GM21528 (cell line): ENCODE data around the gene ANTKMT.
"Not testable (repeated sequence)": the region's sequence is repeated elsewhere in the genome, so short reads cannot be mapped to it uniquely, and the experiment has no call there.

ENCODE experiments used
- ATAC-seq: cut with Tn5 transposase; IDR thresholded peaks from one replicate; pipeline ENCODE4 v1.9.1; 2021; ENCODE audit warnings: mild to moderate bottlenecking, moderate library complexity; ENCODE audit not compliant: unreplicated experiment, low FRiP score

ANTKMT gene

DNA sequence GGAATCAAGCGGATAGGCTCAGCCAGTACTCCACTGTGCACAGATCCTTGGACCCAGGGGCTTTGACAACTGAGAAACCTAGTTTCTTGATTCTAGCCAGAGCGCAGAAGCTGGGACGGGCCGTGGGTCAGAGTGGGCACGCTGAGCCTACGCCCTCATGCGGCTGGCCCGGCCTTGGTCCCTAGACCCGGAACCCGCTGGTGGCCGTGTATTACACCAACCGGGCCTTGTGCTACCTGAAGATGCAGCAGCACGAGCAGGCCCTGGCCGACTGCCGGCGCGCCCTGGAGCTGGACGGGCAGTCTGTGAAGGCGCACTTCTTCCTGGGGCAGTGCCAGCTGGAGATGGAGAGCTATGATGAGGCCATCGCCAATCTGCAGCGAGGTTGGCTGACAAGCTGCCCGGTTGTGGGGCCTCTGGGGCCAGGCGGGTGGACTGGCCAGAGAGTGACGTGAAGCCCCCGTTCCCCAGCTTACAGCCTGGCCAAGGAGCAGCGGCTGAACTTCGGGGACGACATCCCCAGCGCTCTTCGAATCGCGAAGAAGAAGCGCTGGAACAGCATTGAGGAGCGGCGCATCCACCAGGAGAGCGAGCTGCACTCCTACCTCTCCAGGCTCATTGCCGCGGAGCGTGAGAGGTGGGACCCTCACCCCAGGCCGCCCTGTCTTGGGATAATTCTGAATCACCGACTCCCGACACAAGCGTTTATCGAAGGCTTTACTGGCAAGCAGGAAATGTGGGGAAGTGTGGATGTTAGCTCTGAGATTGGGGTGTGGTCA lies 39.8 kb upstream of the ANTKMT start:
- no peak for ATAC-seq

DNA sequence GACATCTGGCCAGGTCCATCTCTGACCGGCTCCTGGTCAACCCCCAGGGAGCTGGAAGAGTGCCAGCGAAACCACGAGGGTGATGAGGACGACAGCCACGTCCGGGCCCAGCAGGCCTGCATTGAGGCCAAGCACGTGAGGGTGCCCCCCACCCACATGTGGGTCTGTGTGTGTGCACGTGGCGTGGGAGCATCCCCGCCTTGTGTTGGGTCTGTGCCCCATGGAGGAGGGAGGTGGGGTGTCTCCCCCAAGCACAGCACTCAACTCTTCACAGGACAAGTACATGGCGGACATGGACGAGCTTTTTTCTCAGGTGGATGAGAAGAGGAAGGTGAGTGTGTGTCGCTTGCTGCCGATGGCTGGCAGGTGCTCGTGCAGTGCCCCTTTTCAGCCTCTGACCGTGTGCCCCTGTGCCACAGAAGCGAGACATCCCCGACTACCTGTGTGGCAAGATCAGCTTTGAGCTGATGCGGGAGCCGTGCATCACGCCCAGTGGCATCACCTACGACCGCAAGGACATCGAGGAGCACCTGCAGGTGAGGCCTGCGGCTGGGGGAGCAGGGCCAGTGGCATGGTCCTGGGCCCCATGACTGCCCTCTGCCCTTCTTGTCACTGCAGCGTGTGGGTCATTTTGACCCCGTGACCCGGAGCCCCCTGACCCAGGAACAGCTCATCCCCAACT lies 39.1 kb upstream of the ANTKMT start:
- no peak for ATAC-seq

DNA sequence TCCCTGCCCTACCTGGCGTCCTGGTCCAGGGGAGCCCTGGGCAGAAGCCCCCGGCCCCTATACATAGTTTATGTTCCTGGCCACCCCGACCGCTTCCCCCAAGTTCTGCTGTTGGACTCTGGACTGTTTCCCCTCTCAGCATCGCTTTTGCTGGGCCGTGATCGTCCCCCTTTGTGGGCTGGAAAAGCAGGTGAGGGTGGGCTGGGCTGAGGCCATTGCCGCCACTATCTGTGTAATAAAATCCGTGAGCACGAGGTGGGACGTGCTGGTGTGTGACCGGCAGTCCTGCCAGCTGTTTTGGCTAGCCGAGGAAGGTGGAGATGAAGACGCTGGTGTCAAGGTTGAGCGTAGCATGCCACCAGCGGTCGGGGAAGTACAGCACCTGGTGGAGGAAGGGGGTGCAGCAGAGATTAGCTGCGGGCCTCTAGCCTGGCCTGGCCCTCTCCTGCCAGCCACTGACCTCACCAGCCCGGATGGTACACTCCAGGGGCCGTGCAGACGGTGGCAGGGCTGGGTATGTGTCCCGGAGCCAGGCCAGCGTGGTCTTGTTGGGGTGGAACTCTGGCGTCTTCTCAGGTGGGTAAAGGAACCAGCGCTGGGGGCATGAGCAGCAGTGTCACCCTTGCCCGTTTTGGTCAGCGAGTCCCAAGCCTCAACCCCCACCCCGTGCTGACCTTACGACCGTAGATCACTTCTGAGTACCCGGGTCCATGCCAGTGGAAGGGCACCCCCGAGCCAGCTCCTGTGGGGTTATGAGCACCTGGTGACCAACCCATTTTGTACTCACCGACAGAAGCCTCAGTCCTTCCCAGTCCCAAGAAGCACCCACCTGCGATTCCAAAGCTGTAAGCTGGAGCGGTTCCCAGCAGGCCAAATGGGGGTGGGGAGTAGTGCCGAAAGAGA lies 38.2 kb upstream of the ANTKMT start:
- no peak for ATAC-seq

DNA sequence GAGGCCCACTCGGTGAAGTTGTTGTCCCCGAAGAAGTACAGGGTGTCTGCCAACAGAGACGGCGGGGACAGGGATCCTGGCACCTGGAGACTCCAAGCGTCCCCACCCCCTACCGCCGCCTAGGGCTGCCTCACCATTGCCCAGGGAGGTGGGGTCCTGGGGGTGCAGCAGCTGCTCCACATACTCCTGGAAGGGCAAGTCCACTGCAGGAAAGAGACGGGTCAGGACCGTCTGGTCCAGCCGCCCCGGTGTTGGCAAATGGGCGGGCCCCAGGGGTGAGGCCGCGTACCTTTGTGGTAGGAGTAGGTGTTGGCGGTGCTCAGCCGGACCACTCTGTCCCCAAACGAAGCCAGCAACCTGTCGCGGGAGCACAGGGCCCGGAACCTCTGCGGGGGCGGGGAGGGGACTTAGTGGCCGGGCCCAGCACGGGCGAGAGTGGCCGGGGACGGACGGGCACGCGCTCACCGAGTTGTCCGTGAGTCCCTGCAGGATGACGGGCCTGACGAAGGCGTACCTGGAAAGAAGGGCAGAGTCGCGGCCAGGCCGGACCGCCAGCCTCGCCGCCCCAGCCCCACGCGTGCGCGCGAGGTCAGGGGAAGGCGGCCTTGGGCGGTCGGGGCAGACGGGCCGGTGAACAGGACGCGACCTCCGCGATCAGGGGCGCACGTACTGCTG lies 37.4 kb upstream of the ANTKMT start:
- ATAC-seq = peak; percentile 2

DNA sequence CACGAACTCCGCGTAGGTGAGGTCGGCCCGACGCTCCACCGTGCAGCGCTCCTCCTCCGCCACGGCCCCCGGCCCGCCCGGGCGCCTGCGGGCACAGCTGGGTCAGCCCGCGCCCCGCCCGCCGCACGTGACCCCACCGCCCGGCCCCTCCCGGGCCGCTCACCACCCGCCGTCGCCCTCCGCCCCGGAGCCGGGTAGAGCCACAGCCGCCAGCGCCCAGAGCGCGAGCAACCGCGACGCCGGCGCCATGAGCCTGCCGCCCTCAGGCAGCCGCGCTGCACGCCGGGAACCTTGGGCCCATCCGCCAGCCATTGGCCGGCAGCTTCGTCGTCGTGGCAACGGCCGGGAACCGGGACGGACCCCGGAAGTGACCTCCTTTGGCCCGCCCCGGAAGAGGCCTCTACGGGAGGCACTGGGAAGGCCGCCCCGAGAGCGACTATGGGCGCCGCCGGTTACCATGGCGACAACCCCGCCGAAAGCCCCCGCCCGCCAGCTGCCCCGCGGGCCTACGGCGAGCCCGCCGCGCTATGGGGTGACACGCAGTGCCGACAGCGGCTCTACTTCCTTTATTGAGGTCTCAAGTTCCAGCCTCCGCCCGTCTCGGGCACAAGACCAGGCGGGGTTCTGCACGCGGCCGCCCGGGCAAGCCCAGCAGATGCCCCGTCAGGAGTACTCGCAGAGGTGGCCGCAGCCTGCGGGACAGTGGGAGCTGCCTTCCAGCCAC lies 36.7 kb upstream of the ANTKMT start, which contains the start of gene JMJD8:
Gene JMJD8, minus strand, starts transcription at position 264 of the 724 bp plus-strand sequence. Its CDS starts 15 bp downstream, at position 249.
- peak; percentile 50 for ATAC-seq

DNA sequence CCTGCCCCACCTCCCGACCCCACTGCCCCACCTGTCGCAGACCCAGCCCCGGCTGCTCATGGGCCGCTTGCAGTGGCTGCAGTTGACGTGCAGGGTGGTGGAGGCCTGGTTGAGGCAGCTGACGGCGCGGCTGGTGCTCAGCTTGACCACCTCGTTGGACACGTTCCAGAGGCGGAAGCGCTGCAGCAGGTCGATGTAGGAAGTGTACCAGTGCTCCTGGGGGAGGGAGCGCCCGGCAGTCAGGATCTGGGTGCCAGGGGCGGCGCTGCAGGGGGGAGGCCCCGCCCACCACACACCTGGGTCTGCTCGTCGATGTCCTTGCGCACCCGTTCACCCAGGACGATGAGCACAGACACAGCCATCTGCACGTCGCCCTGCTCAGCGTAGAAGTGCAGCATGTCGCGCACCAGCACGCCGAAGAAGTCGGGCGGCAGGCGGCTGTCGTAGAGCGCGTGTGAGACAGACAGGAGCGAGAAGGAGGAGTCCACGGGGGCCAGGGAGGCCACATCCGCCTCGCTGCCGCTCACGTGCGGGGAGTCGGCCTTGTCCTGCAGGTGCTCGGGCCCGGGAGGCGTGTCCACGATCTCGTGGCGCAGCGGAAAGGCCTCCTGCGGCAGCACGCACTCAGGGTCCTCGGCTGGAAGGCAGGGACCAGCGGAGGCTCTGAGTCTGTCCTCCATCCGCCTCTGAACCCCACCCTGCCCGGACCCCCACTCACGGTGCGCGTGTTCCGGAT lies 35.8 kb upstream of the ANTKMT start:
- ATAC-seq = no peak

DNA sequence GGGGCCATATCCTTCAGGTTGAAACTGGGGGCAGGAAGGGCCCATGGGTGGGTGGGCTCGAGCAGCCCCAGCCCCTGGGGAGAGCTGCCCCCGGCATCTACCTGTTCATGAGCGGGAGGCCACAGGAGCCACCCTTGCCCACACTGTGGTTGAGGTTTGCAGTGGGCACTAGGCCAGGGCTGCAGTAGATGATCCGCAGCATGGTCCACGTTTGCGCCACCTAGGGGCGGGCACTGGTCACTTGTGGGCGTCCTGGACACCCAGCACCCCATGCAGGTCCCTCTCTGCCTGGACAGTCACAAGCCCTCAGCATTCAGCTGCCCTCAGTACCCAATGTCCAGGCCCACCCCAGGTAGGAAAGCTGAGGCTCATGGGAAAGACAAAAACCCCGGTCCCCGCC lies 35.0 kb upstream of the ANTKMT start:
- no peak for ATAC-seq

DNA sequence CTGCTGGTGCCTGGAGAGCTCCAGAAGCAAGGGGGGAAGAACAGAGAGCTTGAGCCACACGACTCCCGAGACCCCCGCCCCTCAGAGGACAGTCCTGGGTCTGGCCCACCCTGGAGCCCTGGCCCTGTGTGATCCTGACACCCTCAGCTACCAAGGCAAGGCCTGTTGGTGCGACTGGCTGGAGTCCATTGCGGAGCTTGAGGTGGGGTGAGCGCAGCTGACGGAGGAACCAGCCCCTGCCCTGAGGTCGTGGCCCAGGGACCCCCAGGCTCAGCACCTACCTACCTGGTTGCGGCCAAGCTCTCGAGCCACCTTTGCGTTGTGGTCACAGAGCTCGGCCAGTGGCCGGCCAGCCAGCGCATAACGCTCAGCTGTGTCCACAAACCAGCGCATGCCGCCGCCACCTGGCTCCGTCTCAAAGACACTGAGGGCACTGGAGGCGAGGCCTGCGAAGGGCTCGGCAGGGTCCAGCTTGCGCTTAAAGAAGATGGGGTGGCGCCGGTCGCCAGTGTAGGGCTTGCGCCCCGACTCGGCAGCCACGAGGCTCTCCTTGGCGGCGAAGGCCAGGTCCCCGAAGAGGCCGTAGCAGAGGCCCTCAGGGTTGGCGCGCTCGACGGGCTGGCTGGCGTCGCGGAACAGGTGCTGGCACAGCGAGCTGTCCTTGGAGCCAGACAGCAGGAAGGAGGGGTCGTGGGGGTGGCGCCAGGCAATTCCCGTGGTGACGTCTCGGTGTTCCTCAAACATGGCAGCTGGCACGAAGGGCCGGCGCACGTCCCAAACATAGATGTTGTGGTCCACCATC lies 34.3 kb upstream of the ANTKMT start:
- no peak for ATAC-seq

DNA sequence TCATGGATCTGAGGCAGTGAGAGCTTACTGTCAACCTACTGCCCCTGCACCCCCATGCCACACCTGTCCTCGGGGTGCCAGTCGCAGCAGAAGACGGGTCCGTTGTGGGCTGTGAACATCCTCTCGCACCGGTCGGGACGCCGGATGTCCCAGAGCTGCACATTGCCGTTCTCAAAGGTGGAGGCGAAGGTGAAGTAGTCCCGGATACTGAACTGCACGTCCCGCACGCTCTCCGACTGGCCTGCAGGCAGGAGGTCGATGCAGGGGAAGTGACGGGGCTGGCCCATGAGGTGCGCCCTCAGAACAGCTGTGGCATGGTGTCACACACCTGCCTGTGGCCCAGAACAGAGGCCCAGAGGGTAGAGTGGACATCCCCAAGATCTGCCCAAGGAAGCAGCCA lies 33.4 kb upstream of the ANTKMT start:
- no peak for ATAC-seq

DNA sequence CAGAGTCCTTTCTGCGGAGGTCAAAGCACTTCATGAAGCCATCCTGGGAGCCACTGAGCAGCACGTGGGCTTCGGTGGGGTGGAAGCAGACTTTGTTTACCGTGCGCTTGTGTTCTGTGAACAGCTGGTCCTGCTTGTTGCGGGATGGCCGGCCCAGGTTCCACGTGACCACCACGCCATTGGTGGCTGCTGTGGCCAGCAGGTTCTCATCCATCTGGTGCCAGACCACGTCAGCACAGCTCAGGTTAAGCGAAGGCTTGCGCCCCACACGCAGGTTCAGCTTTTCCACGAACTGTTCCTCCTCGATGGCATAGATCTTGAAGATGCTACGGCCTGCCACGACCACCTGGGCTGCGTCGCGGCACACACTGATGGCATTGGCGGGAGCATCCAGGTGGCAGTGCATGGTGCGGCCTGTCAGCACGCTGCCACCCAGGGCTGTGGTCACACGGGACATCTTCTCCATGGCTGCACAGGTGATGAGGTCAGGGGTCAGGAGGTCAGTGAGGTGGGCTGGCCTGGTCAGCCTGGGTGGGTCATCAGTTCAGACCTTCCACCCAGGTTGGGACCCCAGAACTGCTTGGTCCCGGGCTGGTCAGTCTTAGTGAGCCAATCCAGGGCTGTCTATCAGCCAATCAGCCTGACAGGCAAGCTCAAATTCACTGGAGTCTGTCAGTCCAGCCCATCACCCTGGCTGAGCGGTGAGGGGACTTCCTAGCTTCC lies 31.6 kb upstream of the ANTKMT start:
- ATAC-seq = no peak

DNA sequence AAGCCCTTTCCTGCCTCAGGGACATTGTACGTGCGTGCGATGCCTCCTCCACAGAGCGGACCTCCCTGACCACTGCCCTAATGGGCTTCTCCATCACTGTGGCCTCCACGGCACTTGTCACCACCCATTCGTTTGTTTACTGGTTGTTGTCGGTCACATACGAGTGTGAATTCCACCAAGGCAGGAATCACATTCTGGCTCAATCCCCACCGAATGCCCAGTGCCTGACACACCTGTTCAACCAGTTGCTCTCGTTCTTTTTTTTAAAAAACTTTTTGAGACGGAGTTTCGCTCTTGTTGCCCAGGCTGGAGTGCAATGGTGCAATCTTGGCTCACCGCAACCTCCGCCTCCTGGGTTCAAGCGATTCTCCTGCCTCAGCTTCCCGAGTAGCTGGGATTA lies 29.7 kb upstream of the ANTKMT start:
- not testable (repeated sequence) for ATAC-seq

DNA sequence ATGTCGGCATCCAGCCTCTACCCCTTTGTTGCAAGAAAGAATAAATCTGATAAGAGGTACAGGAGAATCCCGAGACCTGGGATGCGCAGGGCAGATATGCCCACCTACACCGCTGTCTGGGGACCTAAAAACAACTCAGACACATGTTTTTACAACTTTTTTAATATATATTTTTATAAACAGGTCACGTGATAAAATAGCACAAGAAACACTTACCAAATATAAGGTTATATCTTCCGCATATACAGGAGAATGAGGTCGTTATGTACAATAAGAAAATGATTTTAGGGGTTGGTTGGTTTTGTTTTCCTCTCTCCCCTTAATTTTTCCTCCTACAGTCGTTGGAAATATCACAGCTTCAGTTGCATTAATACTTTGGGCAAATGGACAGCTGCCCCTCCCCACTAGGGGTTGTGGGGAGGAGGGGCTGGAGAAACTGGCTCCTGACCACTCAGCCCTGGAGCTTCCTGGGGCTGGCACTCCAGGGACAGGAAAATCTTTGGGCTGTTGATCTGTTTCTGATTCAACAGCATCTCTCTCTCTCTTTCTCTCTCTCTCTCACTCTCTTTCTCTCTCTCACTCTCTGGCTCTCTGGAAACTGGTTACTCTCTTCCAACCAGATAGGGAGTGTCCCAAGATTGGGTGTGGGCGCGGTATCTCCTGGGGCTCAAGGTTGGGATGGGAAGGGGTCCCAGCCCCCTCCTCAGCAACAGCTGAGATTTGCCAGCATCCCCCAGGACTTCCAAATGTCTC lies 28.4 kb upstream of the ANTKMT start:
- ATAC-seq = no peak

DNA sequence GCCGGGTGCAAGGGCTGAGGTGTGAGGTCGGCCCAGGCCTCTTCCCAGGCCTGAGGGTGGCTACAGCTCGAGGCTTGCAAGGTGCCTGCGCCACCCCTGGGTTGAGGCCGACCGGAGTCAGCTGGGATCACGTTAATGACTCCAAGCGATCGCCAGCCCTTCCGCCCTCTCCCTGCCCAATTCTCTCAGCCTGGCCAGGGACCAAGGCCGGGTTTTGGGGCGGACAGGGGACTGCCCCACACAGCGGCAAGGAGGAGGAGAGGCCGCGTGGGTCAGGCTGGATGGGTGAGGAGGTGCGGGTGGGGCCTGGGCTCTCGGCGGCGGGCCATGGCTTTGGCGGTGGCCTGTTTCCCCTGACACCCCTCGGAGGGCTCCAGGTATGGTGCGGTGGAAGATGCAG lies 27.6 kb upstream of the ANTKMT start:
- no peak for ATAC-seq

DNA sequence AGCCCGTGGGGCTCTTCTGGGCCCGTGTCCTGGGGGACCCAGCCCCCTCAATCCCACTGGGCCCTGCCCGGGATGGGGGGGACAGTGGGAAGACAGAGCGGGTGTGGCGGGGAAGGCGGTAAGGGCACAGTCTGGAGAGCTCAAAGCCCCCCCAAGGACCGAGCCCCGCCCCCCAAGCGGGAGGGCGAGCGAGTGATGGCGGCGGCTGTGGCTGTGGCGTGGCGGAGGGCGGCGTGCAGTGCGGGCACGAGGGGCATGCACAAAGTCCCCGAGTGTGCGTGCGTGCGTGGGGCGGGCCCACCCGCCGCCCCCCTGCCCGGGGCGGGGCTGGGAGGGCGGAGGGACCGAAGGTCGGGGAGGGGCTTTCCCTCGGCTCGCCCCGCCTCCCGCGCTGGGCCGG lies 27.2 kb upstream of the ANTKMT start:
- no peak for ATAC-seq

DNA sequence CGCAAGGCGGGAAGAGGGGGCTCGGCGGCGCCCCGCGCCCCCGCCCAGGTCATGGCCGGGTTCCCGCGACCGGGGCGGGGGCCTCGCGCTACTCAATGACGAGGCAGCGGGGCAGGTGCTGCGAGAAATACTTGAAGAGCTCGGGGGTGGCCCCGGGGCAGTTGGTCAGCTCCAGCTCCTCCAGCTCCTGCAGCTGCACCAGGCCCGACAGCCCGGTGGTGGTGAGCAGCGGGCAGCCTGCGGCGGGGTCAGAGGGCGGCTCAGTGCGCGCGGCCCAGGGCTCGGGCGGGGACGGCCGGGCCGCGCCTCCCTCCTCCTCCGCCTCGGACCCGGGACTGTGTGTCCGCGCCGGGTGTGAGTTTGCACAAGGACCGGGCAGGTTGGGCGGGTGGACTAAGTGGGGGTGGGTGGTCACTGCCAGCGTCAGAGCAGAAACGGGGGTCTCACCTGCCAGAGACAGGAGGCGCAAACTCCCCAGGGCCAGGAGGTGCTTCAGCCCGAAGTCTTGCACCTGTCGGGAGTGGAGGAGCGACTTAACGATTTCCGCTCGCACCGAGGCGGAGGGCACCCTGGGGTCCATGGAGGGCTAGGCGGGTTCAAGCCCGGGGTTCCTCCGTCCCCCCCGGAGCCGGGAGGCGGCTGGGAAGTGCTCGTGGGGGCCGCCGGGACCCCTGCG lies 26.6 kb upstream of the ANTKMT start:
- no peak for ATAC-seq

DNA sequence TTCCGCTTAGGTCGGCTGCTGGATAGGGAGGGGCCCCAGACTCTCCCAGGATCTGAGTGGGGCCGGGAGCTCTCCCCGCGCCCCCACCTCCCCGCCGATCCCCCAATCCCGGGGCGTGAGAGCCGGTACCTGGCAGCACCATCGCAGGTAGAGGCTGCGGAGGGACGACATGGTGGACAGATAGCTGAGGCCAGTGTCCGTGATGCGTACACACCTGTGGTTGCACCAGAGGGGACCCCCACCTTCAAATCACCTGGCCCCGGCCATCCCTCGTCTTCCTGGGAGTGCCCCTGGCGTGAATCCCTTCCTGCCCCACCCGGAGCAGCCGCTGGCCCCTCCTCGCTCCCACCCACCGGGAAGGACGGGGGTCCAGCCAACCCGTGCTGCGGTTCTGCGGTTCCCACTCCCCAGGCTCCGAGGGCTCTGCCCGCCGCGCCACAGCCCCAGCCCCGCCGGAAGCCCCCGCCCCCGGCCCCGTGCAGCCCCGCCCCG lies 26.0 kb upstream of the ANTKMT start:
- no peak for ATAC-seq
